Measurements from ENCODE around the gene WDR76. TPM values are rescaled to one million over a fixed set of nuclear protein-coding genes. Genes with fewer than 3 reads are reported as not detected.
A peak's percentile ranks its signal among the peaks of the same experiment; 100 is the strongest.
"Not testable (repeated sequence)": the region's sequence is repeated elsewhere in the genome, so short reads cannot be mapped to it uniquely, and the experiment has no call there.

The WDR76 gene
- total RNA-seq, 1 donor from 2014 or later, result 6.2 TPM

DNA sequence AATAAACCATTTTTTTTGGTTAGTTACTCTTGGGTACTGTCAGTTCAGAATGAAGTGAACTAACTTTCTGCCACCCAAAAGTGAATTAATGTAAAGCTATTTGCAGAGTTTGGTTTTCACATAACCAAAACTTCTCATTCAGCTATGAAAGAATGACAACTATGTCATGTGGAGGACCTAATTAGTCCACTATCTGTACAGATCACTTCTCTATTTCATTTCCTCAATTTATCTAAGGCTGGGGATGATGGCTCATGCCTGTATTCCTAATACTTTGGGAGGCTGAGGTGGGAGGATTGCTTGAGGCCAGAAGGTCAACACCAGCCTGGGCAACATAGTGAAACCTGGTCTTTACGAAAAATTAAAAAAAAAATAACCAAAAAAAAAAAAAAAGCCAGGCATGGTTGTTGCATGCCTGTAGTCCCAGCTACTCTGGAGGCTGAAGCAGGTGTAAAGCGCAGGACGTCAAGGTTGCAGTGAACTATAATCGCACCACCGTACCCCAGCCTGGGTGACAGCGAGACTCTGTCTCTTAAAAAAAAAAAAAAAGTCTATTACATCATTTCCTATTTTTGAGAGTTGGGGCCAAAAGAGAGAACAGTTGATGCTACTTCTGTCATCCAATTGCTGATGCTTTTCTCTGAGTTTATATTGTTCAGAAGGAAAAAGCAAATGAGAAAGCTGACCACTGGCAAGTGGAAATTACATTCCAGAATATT lies 17.7 kb upstream of the WDR76 start:
- peaks cover 99% of the 10 kb centered on the region for H3K36me3 ChIP-seq

DNA sequence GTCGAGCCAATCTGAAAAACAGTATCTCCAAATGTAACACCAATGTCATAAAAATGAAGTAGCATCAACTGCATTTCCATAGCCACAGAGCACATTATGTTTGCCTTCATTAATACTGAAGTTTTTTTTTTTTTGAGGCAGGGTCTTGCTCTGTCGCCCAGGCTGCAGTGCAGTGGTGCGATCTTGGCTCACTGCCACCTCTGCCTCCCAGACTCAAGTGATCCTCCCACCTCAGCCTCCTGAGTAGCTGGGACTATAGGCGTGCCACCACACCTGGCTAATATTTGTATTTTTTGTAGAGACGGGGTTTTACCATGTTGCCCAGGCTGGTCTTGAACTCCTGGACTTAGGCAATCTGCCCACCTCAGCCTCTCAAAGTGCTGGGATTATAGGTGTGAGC lies 11.7 kb upstream of the WDR76 start:
- ATAC-seq; H3K4me1 ChIP-seq; H3K4me3 ChIP-seq; DNase-seq; H3K27me3 ChIP-seq; H3K9me3 ChIP-seq; H3K27ac ChIP-seq; intact Hi-C loops (cut with DNase I): not testable (repeated sequence)
- H3K36me3 ChIP-seq, result peaks cover 79% of the 10 kb centered on the region

More for the DNA sequence above, 17.7 kb upstream of the WDR76 start:
- DNase-seq, result no peak
- Histone ChIP-seq H3K9me3 (no peaks in the 10 kb centered on the region), H3K27ac (no peak overlapping the region), H3K4me3 (no peak overlapping the region), H3K4me1 (no peaks in the 10 kb centered on the region), H3K27me3 (no peaks in the 10 kb centered on the region)
- ATAC-seq, result peak; percentile 77
- intact Hi-C loops (cut with DNase I), result no loop called here
- TF ChIP-seq, protein P1, sequence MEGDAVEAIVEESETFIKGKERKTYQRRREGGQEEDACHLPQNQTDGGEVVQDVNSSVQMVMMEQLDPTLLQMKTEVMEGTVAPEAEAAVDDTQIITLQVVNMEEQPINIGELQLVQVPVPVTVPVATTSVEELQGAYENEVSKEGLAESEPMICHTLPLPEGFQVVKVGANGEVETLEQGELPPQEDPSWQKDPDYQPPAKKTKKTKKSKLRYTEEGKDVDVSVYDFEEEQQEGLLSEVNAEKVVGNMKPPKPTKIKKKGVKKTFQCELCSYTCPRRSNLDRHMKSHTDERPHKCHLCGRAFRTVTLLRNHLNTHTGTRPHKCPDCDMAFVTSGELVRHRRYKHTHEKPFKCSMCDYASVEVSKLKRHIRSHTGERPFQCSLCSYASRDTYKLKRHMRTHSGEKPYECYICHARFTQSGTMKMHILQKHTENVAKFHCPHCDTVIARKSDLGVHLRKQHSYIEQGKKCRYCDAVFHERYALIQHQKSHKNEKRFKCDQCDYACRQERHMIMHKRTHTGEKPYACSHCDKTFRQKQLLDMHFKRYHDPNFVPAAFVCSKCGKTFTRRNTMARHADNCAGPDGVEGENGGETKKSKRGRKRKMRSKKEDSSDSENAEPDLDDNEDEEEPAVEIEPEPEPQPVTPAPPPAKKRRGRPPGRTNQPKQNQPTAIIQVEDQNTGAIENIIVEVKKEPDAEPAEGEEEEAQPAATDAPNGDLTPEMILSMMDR (IDR thresholded peaks at IDR 0.05), result no peak

DNA sequence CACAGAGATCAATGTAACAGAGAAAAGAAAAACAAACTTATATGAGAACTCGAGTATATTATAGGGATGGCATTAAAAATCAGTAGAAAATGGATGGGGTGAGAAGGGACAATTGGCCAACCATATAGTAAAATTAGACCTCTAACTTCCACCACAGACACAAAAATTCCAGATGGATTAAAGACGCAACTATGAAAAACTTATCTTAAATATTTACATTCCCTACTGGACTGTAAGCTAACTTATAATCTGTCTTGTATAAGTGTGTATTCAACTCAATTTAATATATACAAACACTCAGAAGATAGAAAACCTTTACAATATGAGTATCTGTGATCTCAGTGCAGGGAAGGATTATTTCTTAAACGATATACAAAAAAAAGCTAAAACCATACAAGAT lies 5.3 kb upstream of the WDR76 start:
- no peaks in the 10 kb centered on the region for H3K27me3 ChIP-seq
- no peak overlapping the region for H3K27ac ChIP-seq
- DNase-seq (no peak), ATAC-seq (no peak)
- H3K4me1 ChIP-seq, result peaks cover 25% of the 10 kb centered on the region
- peaks cover 17% of the 10 kb centered on the region for H3K36me3 ChIP-seq
- no peaks in the 10 kb centered on the region for H3K9me3 ChIP-seq
- intact Hi-C loops (cut with DNase I), result no loop called here
- TF ChIP-seq, protein P1 (IDR thresholded peaks at IDR 0.05), result no peak
- H3K4me3 ChIP-seq, result no peak overlapping the region

DNA sequence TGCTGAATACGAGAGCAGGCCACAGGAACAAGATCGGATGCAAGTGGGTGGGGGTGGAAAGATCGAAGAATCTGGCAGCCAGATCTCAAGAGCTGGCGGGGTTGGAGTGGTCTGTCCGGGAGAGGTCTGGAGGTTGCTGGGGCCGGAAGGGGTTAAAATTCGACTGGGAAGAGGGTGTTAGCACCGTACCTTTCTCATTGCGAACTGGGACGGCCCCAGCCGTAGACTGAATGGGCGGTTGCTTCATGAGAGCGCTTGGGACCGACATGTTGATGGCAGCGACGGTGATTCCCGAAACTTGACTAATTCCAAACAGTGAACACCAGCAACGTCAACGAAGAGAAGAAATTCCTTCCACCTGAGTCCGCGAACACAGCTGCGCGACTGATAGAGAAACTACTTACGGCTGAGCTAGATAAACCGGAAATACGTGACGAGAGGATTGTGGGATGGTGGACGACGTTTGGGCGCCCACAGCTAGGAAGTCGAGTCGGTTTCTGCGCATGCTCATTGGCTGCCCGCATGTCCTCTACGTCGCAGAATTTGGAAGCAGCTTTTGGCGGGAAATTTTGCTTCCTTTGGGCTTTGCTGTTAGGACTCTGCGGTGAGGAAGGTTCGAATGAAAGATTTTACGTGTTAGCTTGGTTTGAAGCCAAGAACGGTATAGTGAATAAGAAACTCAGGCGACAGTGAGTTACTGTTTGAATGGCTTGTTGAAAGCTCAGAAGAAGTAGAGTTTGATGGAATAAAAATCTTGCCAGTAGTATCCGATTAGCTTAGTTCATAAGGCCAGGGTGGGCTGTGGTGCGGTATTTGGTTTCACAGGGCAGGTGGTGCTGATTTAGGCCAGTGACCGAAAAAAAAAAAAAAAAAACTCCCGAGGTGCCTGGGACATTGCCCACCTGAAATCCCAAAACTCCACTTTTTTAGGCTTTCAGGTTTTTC lies 2.2 kb upstream of the WDR76 start, which contains the start of gene MFAP1:
Gene MFAP1 (minus strand): TSS at position 389 of the 945 bp plus-strand sequence. CDS start 121 bp downstream, at position 268.
- Histone ChIP-seq H3K4me3 (peak within 1 kb of the TSS; percentile 78), H3K4me1 (peaks cover 37% of the 10 kb centered on the region), H3K27ac (peak within 1 kb of the TSS; percentile 90), H3K9me3 (no peaks in the 10 kb centered on the region), H3K36me3 (no peaks in the 10 kb centered on the region), H3K27me3 (no peaks in the 10 kb centered on the region)
- TF ChIP-seq, protein P1 (IDR thresholded peaks at IDR 0.05), result no peak
- peak; percentile 95 for DNase-seq
- peak; percentile 97 for ATAC-seq
- intact Hi-C loops (cut with DNase I), result no loop called here

DNA sequence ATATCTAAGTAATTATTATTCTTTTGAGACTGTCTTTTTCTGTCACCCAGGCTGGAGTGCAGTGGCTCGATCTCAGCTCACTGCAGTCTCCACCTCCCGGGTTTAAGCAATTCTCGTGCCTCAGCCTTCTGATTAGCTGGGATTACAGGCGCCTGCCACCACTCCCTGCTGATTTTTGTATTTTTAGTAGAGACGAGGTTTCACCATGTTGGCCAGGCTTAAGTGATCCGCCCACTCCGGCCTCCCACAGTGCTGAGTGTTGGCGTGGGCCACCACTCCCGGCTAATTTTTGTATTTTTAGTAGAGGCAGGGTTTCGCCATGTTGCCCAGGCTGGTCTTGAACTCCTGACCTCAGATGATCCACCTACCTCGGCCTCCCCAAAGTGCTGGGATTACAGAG lies 1.5 kb upstream of the WDR76 start:
- peaks cover 37% of the 10 kb centered on the region for H3K4me1 ChIP-seq
- H3K9me3 ChIP-seq; H3K27ac ChIP-seq; H3K36me3 ChIP-seq; DNase-seq; H3K4me3 ChIP-seq; intact Hi-C loops (cut with DNase I); ATAC-seq; H3K27me3 ChIP-seq: not testable (repeated sequence)

DNA sequence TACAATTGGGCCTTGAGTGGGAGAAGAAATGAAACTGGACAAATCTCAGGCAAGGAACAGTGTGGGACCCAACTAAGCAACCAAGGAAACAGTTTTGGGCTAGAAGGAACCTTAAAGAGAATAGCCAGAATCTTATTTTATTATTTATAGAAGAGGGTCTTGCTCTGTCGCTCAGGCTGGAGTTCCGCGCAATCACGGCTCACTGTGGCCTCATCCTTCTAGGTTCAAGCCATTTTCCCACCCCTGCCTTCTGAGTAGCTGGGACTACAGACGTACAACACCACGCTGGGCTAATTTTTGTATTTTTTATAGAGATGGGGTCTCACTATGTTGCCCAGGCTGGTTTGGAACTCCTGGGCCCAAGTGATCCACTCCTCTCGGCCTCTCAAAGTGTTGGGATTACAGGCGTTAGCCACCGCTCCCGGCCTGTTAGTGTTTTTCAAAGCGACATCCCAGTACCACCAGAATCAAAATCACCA lies 734 bp upstream of the WDR76 start:
- no peaks in the 10 kb centered on the region for H3K36me3 ChIP-seq
- intact Hi-C loops (cut with DNase I), result no loop called here
- DNase-seq (no peak), ATAC-seq (no peak)
- no peaks in the 10 kb centered on the region for H3K27me3 ChIP-seq
- H3K9me3 ChIP-seq, result no peaks in the 10 kb centered on the region
- peak overlapping the region; percentile 67 for H3K27ac ChIP-seq
- TF ChIP-seq, protein P1 (IDR thresholded peaks at IDR 0.05), result no peak
- peak overlapping the region; percentile 71 for H3K4me3 ChIP-seq
- peaks cover 37% of the 10 kb centered on the region for H3K4me1 ChIP-seq

Data from upper lobe of right lung (tissue), 1 donor.